ENCODE results near the gene OSBPL7. TPM values are rescaled to one million over a fixed set of nuclear protein-coding genes. Genes with fewer than 3 reads are reported as not detected.

Gene OSBPL7
- polyA plus RNA-seq, 1 donor (not counting 4 experiments of a cell fraction or from before 2014, with no cell fraction given), result 1.9 TPM

DNA sequence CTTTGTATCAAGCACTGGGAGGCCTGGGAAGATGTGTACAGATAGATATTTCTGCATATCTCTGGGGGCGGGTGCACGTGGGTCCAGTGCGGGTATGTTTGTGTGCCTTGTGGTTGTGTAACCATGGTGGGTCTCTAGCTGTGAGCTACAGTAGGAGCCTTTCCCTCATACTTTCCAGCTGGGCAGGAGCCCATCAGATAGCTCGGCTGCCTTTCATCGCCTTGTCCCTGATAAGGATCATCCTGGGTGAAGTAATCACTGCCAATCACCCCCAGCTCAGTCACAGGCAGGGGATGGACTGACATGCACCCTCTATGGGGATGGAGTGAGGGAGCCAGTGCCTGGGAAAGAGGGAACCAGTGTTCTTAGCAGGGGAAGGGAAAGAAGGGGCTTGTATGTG, 22.6 kb upstream of the OSBPL7 start:
- H3K4me1 ChIP-seq (ENCODE audit: control insufficient read depth, extremely low read depth, insufficient read depth, low read length), result peaks cover 34% of the 10 kb centered on the region

DNA sequence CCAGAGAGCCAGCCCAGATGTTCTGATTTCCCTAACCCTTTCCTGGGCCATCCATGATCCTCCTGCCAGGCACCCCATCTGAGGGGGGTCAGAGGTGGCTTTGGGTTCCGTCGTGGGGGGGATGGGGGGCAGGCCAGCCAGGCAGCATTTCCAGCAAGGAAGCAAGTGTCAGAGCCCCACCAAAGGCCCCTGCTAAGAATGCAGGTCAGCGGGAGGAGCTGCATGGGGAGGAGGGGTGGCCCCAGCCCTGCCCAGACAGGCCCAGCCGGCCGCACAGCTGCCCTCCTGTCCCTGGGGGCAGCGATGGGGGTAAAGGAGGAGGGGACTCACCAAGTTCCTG, 21.8 kb upstream of the OSBPL7 start:
- no peak for DNase-seq (ENCODE audit: low read depth, low spot score)
- Histone ChIP-seq H3K36me3 (ENCODE audit: control insufficient read depth in 2 of 2, extremely low read depth in 1 of 2, insufficient read depth in 2 of 2, low read length in 2 of 2) (peaks cover 0 to 10% of the 10 kb centered on the region in 2 experiments), H3K9me1 (ENCODE audit: control insufficient read depth, extremely low read depth, insufficient read depth, low read length) (no peaks in the 10 kb centered on the region), H3K27ac (ENCODE audit: control insufficient read depth, insufficient read depth, low read length) (no peak overlapping the region), H3K27me3 (ENCODE audit: control insufficient read depth, extremely low read depth, insufficient read depth, low read length) (no peaks in the 10 kb centered on the region), H3K4me2 (ENCODE audit: control insufficient read depth, extremely low read depth, insufficient read depth, low read depth, low read length) (no peak overlapping the region), H3K4me3 (ENCODE audit: control insufficient read depth in 2 of 3, extremely low read depth in 1 of 3, insufficient read depth in 2 of 3, low read depth in 1 of 3, low read length in 3 of 3) (no peak overlapping the region), H2AFZ (ENCODE audit: control insufficient read depth, low read length) (no peak overlapping the region), H3K79me2 (ENCODE audit: control insufficient read depth, insufficient read depth, low read length) (peaks cover 5% of the 10 kb centered on the region), H3K9me3 (ENCODE audit: control insufficient read depth, low read depth, low read length) (no peaks in the 10 kb centered on the region), H4K20me1 (ENCODE audit: control insufficient read depth, extremely low read depth, insufficient read depth, low read length) (no peaks in the 10 kb centered on the region), H3K9ac (ENCODE audit: control insufficient read depth, extremely low read depth, insufficient read depth, low read length) (no peak overlapping the region), H3K4me1 (ENCODE audit: control insufficient read depth, extremely low read depth, insufficient read depth, low read length) (peaks cover 34% of the 10 kb centered on the region)
- dilution Hi-C loops (cut with MboI; ENCODE audit: extremely low pct_ligation_motif_present, low sequenced_read_pairs), result no loop called here
- FAIRE-seq, result no peak
- TF ChIP-seq CTCF (optimal IDR thresholded peaks at IDR 0.05 in 1 of 3, IDR thresholded peaks at IDR 0.05 in 1 of 3, conservative IDR thresholded peaks at IDR 0.05 in 1 of 3; ENCODE audit: extremely low read depth in 1 of 3, insufficient read depth in 2 of 3, low read length in 3 of 3) (no peak), EZH2 (IDR thresholded peaks at IDR 0.05; ENCODE audit: low read length) (no peak)

More for the DNA sequence above, 22.6 kb upstream of the OSBPL7 start:
- Histone ChIP-seq H2AFZ (ENCODE audit: control insufficient read depth, low read length) (no peak overlapping the region), H4K20me1 (ENCODE audit: control insufficient read depth, extremely low read depth, insufficient read depth, low read length) (no peaks in the 10 kb centered on the region), H3K9me1 (ENCODE audit: control insufficient read depth, extremely low read depth, insufficient read depth, low read length) (no peaks in the 10 kb centered on the region), H3K36me3 (ENCODE audit: control insufficient read depth in 2 of 2, extremely low read depth in 1 of 2, insufficient read depth in 2 of 2, low read length in 2 of 2) (peaks cover 0 to 5% of the 10 kb centered on the region in 2 experiments), H3K79me2 (ENCODE audit: control insufficient read depth, insufficient read depth, low read length) (peaks cover 7% of the 10 kb centered on the region), H3K4me2 (ENCODE audit: control insufficient read depth, extremely low read depth, insufficient read depth, low read depth, low read length) (no peak overlapping the region), H3K9ac (ENCODE audit: control insufficient read depth, extremely low read depth, insufficient read depth, low read length) (no peak overlapping the region), H3K4me3 (ENCODE audit: control insufficient read depth in 2 of 3, extremely low read depth in 1 of 3, insufficient read depth in 2 of 3, low read depth in 1 of 3, low read length in 3 of 3) (no peak overlapping the region), H3K27me3 (ENCODE audit: control insufficient read depth, extremely low read depth, insufficient read depth, low read length) (no peaks in the 10 kb centered on the region), H3K27ac (ENCODE audit: control insufficient read depth, insufficient read depth, low read length) (no peak overlapping the region), H3K9me3 (ENCODE audit: control insufficient read depth, low read depth, low read length) (no peaks in the 10 kb centered on the region)
- DNase-seq (ENCODE audit: low read depth, low spot score) (no peak), FAIRE-seq (no peak)
- dilution Hi-C loops (cut with MboI; ENCODE audit: extremely low pct_ligation_motif_present, low sequenced_read_pairs), result no loop called here
- TF ChIP-seq CTCF (optimal IDR thresholded peaks at IDR 0.05 in 1 of 3, IDR thresholded peaks at IDR 0.05 in 1 of 3, conservative IDR thresholded peaks at IDR 0.05 in 1 of 3; ENCODE audit: extremely low read depth in 1 of 3, insufficient read depth in 2 of 3, low read length in 3 of 3), result no peak
- no peak for TF ChIP-seq EZH2 (IDR thresholded peaks at IDR 0.05; ENCODE audit: low read length)

All from keratinocyte (primary cell).